Mesendoderm (in vitro differentiated cells): ENCODE data around the gene TMTC2.

Experiments
- DNase-seq: peaks from one replicate; pipeline ENCODE4 v3.0.0; 2013
- H2AK5ac ChIP-seq: 2 replicates; pipeline ENCODE4 v1.6.1; 2013; ENCODE audit warnings: low read length, inconsistent platforms
- H2BK120ac ChIP-seq: 2 replicates; pipeline ENCODE4 v1.6.1; 2013; ENCODE audit warnings: low read depth, mild to moderate bottlenecking, low read length, moderate library complexity, mixed read lengths
- H2BK15ac ChIP-seq: replicated peaks from 2 replicates; pipeline ENCODE4 v1.6.1; 2013; ENCODE audit warnings: low read depth, mild to moderate bottlenecking, moderate library complexity
- H2BK5ac ChIP-seq: 2 replicates; pipeline ENCODE4 v1.6.1; 2013; ENCODE audit warnings: low read length, inconsistent platforms
- H3K18ac ChIP-seq: 2 replicates; pipeline ENCODE4 v1.6.1; 2013; ENCODE audit warnings: mild to moderate bottlenecking, low read length, mixed read lengths
- H3K23ac ChIP-seq: one replicate; pipeline ENCODE4 v1.6.1; 2013; ENCODE audit warnings: low read length
- H3K27ac ChIP-seq: 2 replicates; pipeline ENCODE4 v1.5.1; 2013; ENCODE audit warnings: low read depth, mild to moderate bottlenecking, inconsistent platforms, low read length, moderate library complexity
- H3K27me3 ChIP-seq: 2 replicates; pipeline ENCODE4 v1.6.1; 2013; ENCODE audit warnings: low read length, control low read depth, mild to moderate bottlenecking, inconsistent platforms; ENCODE audit not compliant: insufficient read depth, poor library complexity
- H3K36me3 ChIP-seq: 2 replicates; pipeline ENCODE4 v1.6.1; 2013; ENCODE audit warnings: low read length, inconsistent platforms; ENCODE audit not compliant: control insufficient read depth, insufficient read depth
- H3K4ac ChIP-seq: one replicate; pipeline ENCODE4 v1.6.1; 2013; ENCODE audit warnings: low read depth, mild to moderate bottlenecking, low read length, moderate library complexity
- H3K4me1 ChIP-seq: 2 replicates; pipeline ENCODE4 v1.6.1; 2013; ENCODE audit warnings: low read depth, low read length, inconsistent platforms; ENCODE audit not compliant: control insufficient read depth
- H3K4me2 ChIP-seq: 2 replicates; pipeline ENCODE4 v1.6.1; 2013; ENCODE audit warnings: low read length
- H3K4me3 ChIP-seq: 2 replicates; pipeline ENCODE4 v1.5.1; 2013; ENCODE audit warnings: mild to moderate bottlenecking, low read length
- H3K56ac ChIP-seq: one replicate; pipeline ENCODE4 v1.6.1; 2013; ENCODE audit warnings: low read length
- H3K79me1 ChIP-seq: 2 replicates; pipeline ENCODE4 v1.6.1; 2013; ENCODE audit warnings: low read length, inconsistent platforms
- H3K79me2 ChIP-seq: 2 replicates; pipeline ENCODE4 v1.6.1; 2013; ENCODE audit warnings: mild to moderate bottlenecking, low read length; ENCODE audit not compliant: control insufficient read depth, insufficient read depth
- H3K9ac ChIP-seq: 2 replicates; pipeline ENCODE4 v1.6.1; 2013; ENCODE audit warnings: low read length, inconsistent platforms
- H4K5ac ChIP-seq: one replicate; pipeline ENCODE4 v1.6.1; 2013; ENCODE audit warnings: low read length
- H4K8ac ChIP-seq: one replicate; pipeline ENCODE4 v1.6.1; 2013; ENCODE audit warnings: low read depth, mild to moderate bottlenecking, control low read depth, low read length, moderate library complexity
- WGBS: extraction: QIAGEN DNeasy Blood & Tissue Kit; methylation state at CpG from one replicate; pipeline ENCODE4 v1.1.7; 2013; ENCODE audit warnings: low lambda C conversion rate, missing lambda C conversion rate; ENCODE audit not compliant: insufficient coverage; ENCODE audit errors: extremely low coverage; 5-methylcytosine and 5-hydroxymethylcytosine counted together

The TMTC2 gene

GRCh38 chr12:83010169-83010804 is 323.6 kb downstream of the TMTC2 start:
- Histone ChIP-seq H3K79me1 (no peaks in the 10 kb centered on the region), H3K4ac (no peak overlapping the region), H3K4me1 (no peaks in the 10 kb centered on the region), H2BK5ac (no peak overlapping the region), H2BK15ac (no peak overlapping the region), H2BK120ac (no peak overlapping the region), H3K27ac (no peak overlapping the region), H3K27me3 (no peaks in the 10 kb centered on the region), H3K23ac (no peak overlapping the region), H3K36me3 (no peaks in the 10 kb centered on the region), H4K5ac (no peak overlapping the region), H3K9ac (no peak overlapping the region), H3K56ac (no peak overlapping the region), H3K18ac (no peak overlapping the region), H2AK5ac (no peak overlapping the region), H3K4me3 (no peak overlapping the region), H4K8ac (no peak overlapping the region), H3K4me2 (no peak overlapping the region), H3K79me2 (no peaks in the 10 kb centered on the region)
- DNase-seq: no peak
- no CpG with 5 or more reads among the region's 4 CpGs for WGBS

- H3K4ac ChIP-seq: no peak overlapping the region
- no peak overlapping the region for H3K56ac ChIP-seq
- no peaks in the 10 kb centered on the region for H3K36me3 ChIP-seq
Observed at GRCh38 chr12:83015390-83016217, 328.9 kb downstream of the TMTC2 start.

GRCh38 chr12:83016218-83016835 is 329.6 kb downstream of the TMTC2 start:
- Histone ChIP-seq H3K79me2 (no peaks in the 10 kb centered on the region), H3K18ac (no peak overlapping the region), H2BK5ac (no peak overlapping the region), H3K27me3 (no peaks in the 10 kb centered on the region), H3K36me3 (no peaks in the 10 kb centered on the region), H2BK120ac (no peak overlapping the region), H3K79me1 (no peaks in the 10 kb centered on the region), H4K5ac (no peak overlapping the region), H3K4me1 (peaks cover 2% of the 10 kb centered on the region), H2AK5ac (no peak overlapping the region), H3K9ac (no peak overlapping the region), H3K27ac (no peak overlapping the region), H3K4me2 (no peak overlapping the region), H3K4me3 (no peak overlapping the region), H2BK15ac (no peak overlapping the region), H4K8ac (no peak overlapping the region), H3K4ac (no peak overlapping the region), H3K23ac (no peak overlapping the region), H3K56ac (no peak overlapping the region)
- WGBS: no CpG with 5 or more reads among the region's 1 CpG
- DNase-seq: no peak

More at GRCh38 chr12:83015390-83016217, 328.9 kb downstream of the TMTC2 start:
- Histone ChIP-seq H2BK15ac (no peak overlapping the region), H3K4me1 (peaks cover 2% of the 10 kb centered on the region), H4K8ac (no peak overlapping the region), H3K79me2 (no peaks in the 10 kb centered on the region), H3K27ac (no peak overlapping the region), H3K23ac (no peak overlapping the region), H2BK5ac (no peak overlapping the region), H3K4me3 (no peak overlapping the region), H3K18ac (no peak overlapping the region), H3K4me2 (no peak overlapping the region), H2BK120ac (no peak overlapping the region), H2AK5ac (no peak overlapping the region), H3K9ac (no peak overlapping the region), H3K27me3 (no peaks in the 10 kb centered on the region), H3K79me1 (no peaks in the 10 kb centered on the region), H4K5ac (no peak overlapping the region)
- no CpG with 5 or more reads among the region's 8 CpGs for WGBS
- DNase-seq: no peak

DNA sequence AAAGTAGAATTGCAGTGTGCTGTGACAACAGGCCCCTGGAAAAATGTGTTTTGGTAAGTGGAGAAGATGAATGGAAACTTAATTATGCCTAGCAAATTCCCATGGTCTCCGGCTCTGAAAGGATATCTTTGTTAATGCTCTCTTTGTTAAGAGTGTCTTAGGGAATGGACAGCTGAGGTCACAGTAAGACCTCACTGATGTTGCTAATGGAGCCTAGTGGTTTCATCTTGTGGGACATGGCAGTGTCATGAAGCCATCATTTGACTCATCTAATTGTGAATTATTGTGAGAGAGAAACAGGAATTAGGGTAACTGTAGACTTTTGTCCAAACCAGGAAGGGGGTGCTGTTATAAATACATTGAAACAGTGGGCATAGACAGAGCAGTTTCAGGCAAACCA is 330.3 kb downstream of the TMTC2 start:
- H3K56ac ChIP-seq: no peak overlapping the region
- no peaks in the 10 kb centered on the region for H3K27me3 ChIP-seq
- no peak overlapping the region for H3K27ac ChIP-seq
- H3K9ac ChIP-seq: no peak overlapping the region
- H3K79me1 ChIP-seq: no peaks in the 10 kb centered on the region
- H3K18ac ChIP-seq: no peak overlapping the region
- no peak overlapping the region for H2BK120ac ChIP-seq
- WGBS: no CpG with 5 or more reads among the region's 1 CpG
- H4K5ac ChIP-seq: no peak overlapping the region
- DNase-seq: no peak
- H3K36me3 ChIP-seq: no peaks in the 10 kb centered on the region
- H3K4me3 ChIP-seq: no peak overlapping the region
- H3K4me1 ChIP-seq: peaks cover 2% of the 10 kb centered on the region
- H3K4me2 ChIP-seq: no peak overlapping the region
- H3K79me2 ChIP-seq: no peaks in the 10 kb centered on the region
- H2AK5ac ChIP-seq: no peak overlapping the region
- no peak overlapping the region for H4K8ac ChIP-seq
- H3K23ac ChIP-seq: no peak overlapping the region
- H2BK15ac ChIP-seq: no peak overlapping the region
- no peak overlapping the region for H3K4ac ChIP-seq
- H2BK5ac ChIP-seq: no peak overlapping the region

GRCh38 chr12:83018088-83018487 is 331.4 kb downstream of the TMTC2 start:
- Histone ChIP-seq H4K8ac (no peak overlapping the region), H3K79me1 (no peaks in the 10 kb centered on the region), H3K27ac (no peak overlapping the region), H3K9ac (no peak overlapping the region), H3K79me2 (no peaks in the 10 kb centered on the region), H2BK15ac (no peak overlapping the region), H3K36me3 (no peaks in the 10 kb centered on the region), H3K23ac (no peak overlapping the region), H2AK5ac (no peak overlapping the region), H2BK5ac (no peak overlapping the region), H4K5ac (no peak overlapping the region), H3K4me1 (peaks cover 2% of the 10 kb centered on the region), H3K27me3 (no peaks in the 10 kb centered on the region), H3K18ac (no peak overlapping the region), H3K4ac (no peak overlapping the region), H3K56ac (no peak overlapping the region), H3K4me2 (no peak overlapping the region), H2BK120ac (no peak overlapping the region), H3K4me3 (no peak overlapping the region)
- DNase-seq: peak; percentile 16
- WGBS: no CpG with 5 or more reads among the region's 4 CpGs
